NCI-H69 (cell line): ENCODE data around the gene DDX10.

Experiments
- DNase-seq: peaks from one replicate; lab custom pipeline; 2025; lab: John Stamatoyannopoulos, UW

The DDX10 gene

GRCh38 chr11:108872781-108873291 is 208.0 kb downstream of the DDX10 start:
- DNase-seq, result peak; percentile 27

- no peak for DNase-seq
Observed at GRCh38 chr11:108873310-108873709, 208.4 kb downstream of the DDX10 start.

- DNase-seq, result no peak
Observed at GRCh38 chr11:108873941-108874340, 209.1 kb downstream of the DDX10 start.

- no peak for DNase-seq
Observed at GRCh38 chr11:108875134-108875533, 210.3 kb downstream of the DDX10 start.

GRCh38 chr11:108877178-108877577 is 212.3 kb downstream of the DDX10 start:
- no peak for DNase-seq

GRCh38 chr11:108880510-108880909 is 215.6 kb downstream of the DDX10 start:
- DNase-seq, result peak; percentile 67

- DNase-seq, result peak; percentile 58
Observed at GRCh38 chr11:108881131-108881530, 216.3 kb downstream of the DDX10 start.

- DNase-seq, result peak; percentile 76
Observed at GRCh38 chr11:108882211-108882831, 217.5 kb downstream of the DDX10 start.

- no peak for DNase-seq
Observed at GRCh38 chr11:108886005-108886659, 221.3 kb downstream of the DDX10 start.

- DNase-seq, result no peak
Observed at GRCh38 chr11:108886660-108887009, 221.8 kb downstream of the DDX10 start.

GRCh38 chr11:108887436-108888238 is 222.8 kb downstream of the DDX10 start:
- DNase-seq, result no peak

GRCh38 chr11:108890482-108891105 is 225.7 kb downstream of the DDX10 start:
- DNase-seq, result peak; percentile 77

GRCh38 chr11:108891143-108891542 is 226.3 kb downstream of the DDX10 start:
- peak; percentile 41 for DNase-seq

- peak; percentile 72 for DNase-seq
Observed at GRCh38 chr11:108891909-108892511, 227.1 kb downstream of the DDX10 start.

- DNase-seq, result no peak
Observed at GRCh38 chr11:108895579-108896480, 231.0 kb downstream of the DDX10 start.

- no peak for DNase-seq
Observed at GRCh38 chr11:108897071-108897481, 232.2 kb downstream of the DDX10 start.

GRCh38 chr11:108897916-108898315 is 233.0 kb downstream of the DDX10 start:
- no peak for DNase-seq

GRCh38 chr11:108901359-108901758 is 236.5 kb downstream of the DDX10 start:
- no peak for DNase-seq

- no peak for DNase-seq
Observed at GRCh38 chr11:108902027-108902469, 237.2 kb downstream of the DDX10 start.

GRCh38 chr11:108904480-108904879 is 239.6 kb downstream of the DDX10 start:
- DNase-seq, result no peak

- peak; percentile 27 for DNase-seq
Observed at GRCh38 chr11:108906329-108906728, 241.5 kb downstream of the DDX10 start.
